SIG-M5 treated with dmso at 0.1 percent for 504 hours (cell line): ENCODE results near the gene GPR132.

Source experiments
- DNase-seq: peaks from one replicate; lab custom pipeline; 2025; ENCODE audit not compliant: unreplicated experiment; lab: John Stamatoyannopoulos, UW

Gene GPR132

DNA sequence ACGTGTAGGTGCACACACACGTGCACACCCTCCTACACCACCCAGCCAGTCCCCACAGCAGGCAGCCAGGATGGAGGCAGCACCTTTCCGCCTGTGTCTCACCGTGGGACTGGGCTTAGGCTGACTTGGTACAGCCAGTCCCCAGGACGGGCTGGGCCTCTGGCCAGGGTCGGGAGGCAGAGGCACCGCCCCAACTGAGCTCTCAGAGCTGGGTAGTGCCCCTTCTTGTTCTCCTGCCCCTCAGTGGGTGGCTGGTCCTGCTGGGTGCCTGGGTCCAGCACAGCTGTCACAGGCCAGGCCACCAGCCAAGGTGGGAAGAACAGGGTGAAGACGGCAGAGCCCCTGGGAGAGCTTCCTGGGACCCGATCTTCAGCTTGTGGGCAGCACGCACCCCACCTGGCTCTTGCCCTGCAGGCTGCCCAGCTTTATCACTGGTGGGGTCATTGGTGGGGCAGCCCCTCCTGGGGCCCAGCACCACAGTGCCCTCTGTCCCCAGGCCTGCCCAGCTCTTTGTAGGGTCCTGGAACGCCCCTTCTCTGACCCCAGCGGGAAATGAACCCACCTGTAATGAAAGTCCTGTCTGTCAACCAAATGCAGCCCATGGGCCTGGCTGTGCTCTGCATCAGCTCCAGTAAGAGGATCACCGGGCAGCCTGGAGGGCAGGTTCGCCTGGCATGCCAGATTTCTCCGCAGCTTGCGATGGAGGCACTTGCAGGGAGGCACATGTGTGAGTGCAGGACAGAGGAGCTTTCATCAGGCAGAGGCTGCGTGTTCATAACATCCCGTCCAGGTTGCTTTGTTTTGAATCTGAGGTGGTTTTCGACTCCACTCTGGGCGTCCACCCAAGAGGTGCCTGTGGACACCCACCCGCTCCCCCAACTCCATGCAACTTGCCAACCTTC lies 59.0 kb downstream of the GPR132 start:
- DNase-seq, result no peak

DNA sequence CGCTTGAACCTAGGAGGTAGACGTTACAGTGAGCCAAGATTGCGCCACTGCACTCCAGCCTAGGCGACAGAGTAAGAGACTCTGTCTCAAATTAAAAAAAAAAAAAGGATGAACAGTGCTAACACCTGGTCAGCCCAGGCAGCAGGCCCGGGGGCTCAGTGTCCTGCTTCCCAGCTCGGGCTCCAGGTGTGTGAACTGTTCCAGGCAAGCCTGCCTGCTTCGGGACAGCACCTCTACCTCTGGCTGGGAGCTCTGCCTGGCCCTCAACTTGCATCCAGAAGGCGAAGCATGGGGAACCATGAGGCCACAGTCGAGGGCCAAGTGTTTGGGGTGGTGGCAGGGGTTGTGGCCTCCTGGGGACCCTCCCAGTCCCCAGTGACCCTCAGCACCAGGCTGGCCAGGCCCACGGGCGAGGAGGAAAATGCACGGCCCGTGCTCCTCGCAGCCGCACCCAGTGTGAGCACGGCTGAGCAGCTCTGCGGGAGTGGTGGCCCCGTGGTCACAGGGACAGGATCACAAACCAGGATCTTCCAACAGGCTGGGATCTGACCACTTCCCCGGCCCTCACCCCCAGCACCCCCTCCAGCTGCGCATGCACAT lies 59.8 kb downstream of the GPR132 start:
- DNase-seq, result no peak
